H54 (cell line): ENCODE measurements around the gene NEK10.

ENCODE experiments used
- DNase-seq: peaks from one replicate; pipeline ENCODE4 v3.0.0; 2011; ENCODE audit warnings: low spot score, mixed read lengths; ENCODE audit not compliant: insufficient read length
- FAIRE-seq: peaks from 3 replicates; lab custom pipeline; 2011; peaks lifted over from hg19 to GRCh38; lab: Jason Lieb, UNC
- POLR2A ChIP-seq: IDR thresholded peaks from 2 replicates; pipeline ENCODE4 v1.6.1; 2011; ENCODE audit warnings: low read depth, mild to moderate bottlenecking, low read length

NEK10 gene

DNA sequence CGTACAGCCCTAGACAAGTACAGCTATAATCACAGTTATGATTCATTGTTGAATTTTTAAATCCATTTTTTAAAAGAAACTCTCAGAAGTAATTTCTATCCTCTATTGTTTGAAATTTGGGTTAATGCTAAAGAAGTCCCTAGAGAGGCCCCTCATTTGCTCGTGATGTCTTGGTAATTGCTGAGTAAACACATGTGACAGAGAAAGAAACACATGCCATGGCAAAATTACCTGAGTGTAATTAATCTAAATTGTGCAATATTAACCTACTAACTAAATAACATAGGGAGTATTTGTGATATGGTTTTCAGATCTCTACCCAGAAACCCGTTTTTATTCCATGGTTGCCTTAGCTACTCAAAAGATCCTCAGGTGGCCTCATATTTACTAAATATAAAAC lies 10.8 kb downstream of the NEK10 start:
- FAIRE-seq: no peak
- DNase-seq: no peak
- no peak for TF ChIP-seq POLR2A

DNA sequence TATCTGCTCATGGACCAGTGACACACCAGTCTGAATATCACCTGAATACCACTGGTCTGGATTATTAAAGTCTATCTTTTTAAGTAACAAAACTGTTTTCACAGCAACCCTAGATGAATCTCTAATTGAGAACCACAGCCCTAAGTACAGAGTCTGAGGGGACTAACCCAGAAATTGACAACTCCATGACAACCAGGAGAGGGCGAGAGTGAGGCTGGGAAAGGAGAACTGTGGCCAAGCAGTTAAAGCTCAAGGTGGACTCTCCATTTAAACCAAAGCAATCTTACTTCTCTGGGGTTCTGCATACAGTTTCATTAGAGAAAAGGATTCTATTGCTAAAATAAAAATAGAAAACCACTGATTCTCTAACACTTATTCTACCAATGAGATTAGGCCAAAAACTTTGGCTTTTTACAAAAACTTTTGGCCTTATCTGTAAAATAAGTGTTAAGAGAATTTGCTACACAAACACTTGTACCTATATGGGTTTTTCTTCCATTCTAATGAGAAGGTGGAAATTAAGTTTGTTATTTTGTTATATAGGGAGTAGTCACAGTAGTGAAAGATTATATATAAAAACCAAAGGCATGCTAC lies 11.4 kb downstream of the NEK10 start:
- DNase-seq (peak; percentile 7), FAIRE-seq (peak; percentile 90)

DNA sequence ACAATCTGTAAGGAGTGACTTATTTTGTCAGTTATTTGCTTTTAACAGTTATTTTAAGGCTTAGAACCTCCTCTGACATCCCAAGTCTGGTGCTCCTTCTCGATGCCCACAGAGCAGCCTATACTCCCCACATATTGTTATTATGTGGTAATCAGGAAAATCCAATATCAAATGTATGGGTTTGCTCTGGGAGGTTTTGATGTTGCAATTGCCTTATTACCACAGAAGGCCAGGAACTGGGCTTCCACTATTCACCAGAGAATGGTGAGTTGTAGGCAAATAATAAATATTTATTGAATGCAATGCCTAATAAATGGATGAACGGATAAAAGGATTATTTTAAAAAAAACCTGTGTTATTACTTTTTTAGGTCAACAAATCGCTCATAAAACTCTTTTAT lies 12.2 kb downstream of the NEK10 start:
- TF ChIP-seq POLR2A: no peak
- FAIRE-seq (no peak), DNase-seq (no peak)

More for the DNA sequence above, 11.4 kb downstream of the NEK10 start:
- TF ChIP-seq POLR2A: no peak

DNA sequence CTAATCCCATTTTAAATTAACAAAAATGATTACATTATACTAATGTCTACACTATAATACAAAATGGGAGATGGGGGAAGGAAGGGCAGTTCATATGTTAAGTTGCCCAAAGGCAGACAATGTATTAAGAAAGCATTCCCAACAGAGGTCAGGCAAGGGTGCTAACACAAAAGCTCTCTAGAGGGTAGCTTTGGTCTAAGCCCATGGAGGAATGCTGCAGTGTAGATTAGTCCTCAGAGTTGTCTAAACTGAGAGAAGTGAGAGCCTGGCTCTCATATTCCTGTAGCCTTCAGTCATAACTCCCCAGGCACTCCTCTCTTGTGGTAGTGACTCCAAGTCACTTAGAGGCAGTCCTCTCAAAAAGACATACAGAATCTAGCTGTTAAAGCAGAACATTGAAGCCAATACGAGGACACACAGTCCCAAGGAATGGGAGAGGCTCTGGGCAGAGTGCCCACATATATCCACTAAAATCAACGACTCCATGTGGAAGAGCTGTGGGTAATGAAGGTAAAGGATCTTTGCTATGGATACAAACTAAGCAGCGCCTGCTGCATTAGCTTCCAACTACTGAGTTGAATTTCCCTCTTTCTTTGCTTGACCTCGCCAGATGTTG lies 14.5 kb downstream of the NEK10 start:
- no peak for DNase-seq
- no peak for TF ChIP-seq POLR2A
- FAIRE-seq: peak; percentile 6

DNA sequence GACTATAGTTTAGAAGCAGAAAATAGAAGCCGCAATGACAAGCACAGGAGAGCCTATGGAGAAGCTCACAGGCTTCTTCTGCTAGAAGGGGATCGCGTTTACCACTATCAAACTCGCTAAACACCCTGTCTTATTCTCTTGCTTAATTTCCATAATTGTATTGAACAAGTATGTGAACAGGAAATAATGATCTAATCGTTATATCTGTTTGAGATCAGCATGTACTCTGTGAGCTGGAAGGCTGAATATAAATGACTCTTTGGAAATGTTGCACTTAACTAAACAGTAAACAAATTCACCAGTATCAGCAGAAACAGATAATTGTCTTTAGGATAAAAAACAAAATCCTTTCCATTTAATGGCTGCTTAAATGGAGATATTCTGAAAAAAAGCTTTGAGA lies 15.0 kb downstream of the NEK10 start:
- DNase-seq: no peak
- no peak for TF ChIP-seq POLR2A
- no peak for FAIRE-seq

DNA sequence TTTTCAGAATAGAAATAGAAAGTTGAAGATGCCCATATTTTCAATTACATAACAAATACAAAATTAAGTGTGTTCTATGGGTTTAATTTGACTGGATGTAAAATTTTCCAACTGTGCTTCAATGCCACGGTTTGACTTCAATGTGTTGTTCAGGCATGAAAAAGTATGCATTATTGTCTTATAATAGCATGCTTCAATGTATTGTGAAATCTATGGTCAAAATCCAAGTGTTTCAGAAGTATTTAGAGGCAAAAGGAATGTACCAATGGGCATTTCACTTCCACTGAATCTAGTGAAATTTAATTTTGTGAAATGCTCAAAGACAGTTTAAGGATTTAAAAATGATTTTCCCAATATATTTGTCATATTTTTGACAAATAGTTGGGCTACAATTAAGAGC lies 16.0 kb downstream of the NEK10 start:
- no peak for FAIRE-seq
- TF ChIP-seq POLR2A: no peak

DNA sequence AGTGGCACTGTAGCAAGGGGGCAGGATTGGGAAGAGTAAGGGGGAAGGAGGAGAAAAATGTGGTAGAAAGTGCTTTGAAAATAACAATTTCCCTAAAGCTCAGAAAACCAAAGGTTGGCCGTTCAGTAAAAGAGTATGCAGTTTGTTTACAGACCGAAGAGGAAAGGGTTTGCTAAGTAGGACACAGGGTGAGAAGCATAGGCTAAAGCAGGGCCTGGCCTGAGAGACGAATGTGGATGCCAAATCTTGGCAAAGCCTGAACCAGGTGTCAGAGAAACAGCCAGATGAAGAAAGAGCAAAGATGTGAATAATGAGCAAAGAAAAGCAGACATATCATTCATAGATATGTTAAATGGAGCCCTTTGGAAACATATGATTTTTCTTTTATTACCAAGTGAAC lies 17.1 kb downstream of the NEK10 start:
- FAIRE-seq: no peak
- TF ChIP-seq POLR2A: no peak
- DNase-seq: no peak

More for the DNA sequence above, 16.0 kb downstream of the NEK10 start:
- DNase-seq: no peak

DNA sequence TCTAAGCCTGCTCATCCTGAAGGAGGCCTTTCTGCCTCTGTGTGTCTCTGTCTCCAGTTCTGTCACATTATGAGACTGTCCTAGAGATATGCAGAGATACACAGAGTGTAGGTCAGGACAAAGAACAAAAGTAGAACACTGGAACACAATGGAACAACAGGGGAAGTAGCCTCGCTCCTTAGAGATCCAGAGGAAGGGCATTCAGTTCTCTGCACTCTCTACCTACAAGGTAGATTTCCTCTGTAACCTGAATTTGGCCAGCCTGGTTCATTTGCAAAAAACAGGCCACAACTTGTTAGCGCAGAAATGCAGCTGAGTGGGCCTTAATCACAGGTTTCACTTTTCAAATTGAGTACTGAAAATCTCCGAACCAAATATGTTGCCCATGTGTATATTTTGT lies 19.4 kb downstream of the NEK10 start:
- no peak for DNase-seq
- FAIRE-seq: no peak
- TF ChIP-seq POLR2A: no peak

DNA sequence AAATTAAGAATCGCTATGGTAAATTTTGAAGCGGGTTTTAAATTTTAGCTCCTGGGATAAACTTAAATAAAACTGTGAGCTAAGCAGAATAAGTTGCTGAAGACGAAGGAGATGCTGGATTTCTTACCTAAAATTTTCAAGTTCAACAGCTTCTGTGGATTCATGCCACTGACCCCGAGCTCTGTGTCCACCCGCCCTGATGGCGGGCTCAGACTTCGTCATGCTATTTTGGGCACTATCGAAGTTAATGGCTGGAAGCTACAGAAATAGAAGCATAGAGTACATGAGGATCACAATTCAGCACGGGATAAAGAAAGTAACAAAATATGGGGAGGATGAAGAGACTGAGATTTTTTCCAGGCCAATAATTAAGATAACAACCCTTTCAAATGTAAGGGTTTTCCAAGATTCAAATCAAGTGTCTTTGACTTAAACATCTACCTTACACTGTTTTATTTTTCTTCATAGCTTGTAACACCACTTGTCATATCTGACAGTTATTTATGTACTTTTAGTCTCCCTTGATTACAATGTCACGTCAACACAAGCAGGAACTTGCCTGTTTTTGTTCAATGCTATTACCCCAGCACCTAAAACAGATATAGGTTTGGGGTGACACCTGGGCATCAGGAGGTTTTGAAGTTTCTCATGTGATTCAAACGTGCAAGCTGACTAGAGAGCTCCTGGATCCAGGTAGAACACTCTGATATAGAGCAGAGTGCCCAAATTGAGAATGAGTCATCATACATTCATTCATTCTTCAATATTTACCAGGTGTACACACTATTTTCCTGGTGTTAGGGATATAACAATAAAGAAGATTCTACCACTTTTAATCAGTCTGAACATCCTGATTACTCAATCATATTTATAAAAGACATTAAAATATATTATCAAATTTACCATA lies 23.0 kb downstream of the NEK10 start:
- no peak for TF ChIP-seq POLR2A
- DNase-seq (no peak), FAIRE-seq (no peak)

DNA sequence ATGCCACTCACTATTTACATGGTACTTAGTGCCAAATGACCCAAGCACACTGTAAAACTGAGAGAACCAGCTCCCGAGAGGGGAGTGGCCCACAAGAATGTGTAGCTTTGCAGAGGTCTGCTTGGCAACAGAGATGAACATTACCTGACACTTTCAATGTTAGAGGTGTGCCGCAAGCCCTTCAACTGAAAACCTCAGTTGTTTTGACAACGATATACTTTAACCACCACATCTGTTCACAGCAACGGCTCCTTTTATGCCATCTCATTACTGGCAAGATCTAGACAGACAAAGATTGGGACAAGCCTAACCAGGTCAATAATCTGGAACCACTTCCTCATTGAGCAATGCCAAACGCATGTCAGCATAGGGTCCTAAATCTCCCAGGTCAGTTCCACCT lies 23.7 kb downstream of the NEK10 start:
- FAIRE-seq (no peak), DNase-seq (no peak)
- TF ChIP-seq POLR2A: no peak

DNA sequence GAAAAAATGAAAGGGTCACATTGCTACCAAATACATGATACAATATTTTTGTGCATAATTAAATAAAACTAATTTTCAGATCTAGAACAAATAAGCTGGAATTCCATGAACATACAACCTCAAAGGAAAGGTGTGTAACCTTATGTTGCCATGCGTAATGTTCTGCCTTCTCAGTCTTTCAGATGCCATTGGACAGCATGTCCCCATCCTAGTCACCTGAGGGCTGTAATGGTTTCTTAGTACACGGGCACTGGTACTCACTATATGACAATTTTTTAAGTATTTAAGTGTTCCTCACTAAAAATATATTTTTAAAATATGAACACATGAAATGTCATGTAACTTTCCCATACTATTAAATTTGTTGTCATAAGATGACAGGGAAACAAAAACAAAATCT lies 24.1 kb downstream of the NEK10 start:
- no peak for TF ChIP-seq POLR2A
- FAIRE-seq (no peak), DNase-seq (no peak)

DNA sequence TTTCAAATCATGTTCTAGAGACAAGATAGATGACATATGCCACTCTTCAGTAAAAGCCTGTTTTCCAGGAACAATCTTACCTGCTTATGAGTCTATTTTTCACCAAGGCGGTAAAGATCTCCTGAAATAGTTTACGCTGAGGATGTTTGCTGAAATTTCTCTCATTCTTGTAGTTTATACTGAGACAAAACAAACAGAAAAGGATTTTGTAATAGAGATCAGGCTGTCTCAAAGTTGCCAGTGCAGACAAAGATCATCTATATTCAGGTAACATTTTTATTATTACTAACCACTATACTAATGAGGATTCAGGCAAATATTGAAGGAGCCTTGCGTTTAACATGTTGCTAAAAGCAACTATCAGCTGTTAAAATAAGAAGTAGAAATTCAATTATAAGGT lies 25.0 kb downstream of the NEK10 start:
- TF ChIP-seq POLR2A: no peak

DNA sequence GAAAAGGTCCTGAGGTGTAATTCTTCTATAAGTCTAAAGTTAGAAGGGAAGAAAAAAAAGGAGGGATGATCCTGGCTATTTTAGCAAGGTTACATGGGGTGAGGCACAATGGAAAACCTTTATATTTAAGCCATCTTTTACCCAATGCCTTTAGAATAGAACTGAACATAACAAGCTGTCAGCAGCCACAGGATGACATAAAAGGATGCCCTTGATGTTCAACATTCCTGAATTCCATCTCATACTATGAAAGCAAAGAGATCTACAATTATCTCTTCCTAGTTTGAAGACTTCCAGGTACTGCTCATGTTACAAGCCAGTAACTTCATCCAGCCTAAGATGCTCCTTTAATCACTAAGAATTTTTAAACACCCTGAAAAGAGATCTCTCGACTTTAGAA lies 26.9 kb downstream of the NEK10 start:
- no peak for FAIRE-seq
- TF ChIP-seq POLR2A: no peak
- DNase-seq: no peak

More for the DNA sequence above, 25.0 kb downstream of the NEK10 start:
- DNase-seq: no peak
- FAIRE-seq: no peak

DNA sequence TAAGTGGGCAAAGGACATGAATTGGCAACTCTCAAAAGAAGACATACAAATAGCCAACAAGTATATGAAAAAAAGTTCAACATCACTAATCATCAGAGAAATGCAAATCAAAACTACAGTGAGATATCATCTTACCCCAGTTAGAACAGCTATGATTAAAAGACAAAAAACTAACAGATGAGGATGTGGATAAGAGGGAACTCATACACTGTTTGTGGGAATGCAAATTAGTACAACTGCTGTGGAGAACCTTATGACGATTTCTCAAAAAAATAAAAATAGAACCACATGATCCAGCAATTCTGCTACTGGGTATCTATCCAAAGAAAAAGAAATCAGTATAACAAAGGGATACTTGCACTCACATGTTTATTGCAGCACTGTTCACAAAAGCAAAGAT lies 28.6 kb downstream of the NEK10 start:
- TF ChIP-seq POLR2A: no peak
- DNase-seq (no peak), FAIRE-seq (no peak)
